Mesenchymal stem cell (in vitro differentiated cells and primary cell): ENCODE results near the gene PRKG2.

Experiments used
- DNase-seq: peaks from one replicate; pipeline ENCODE4 v3.0.0-alpha.2; 2013
- H2AFZ ChIP-seq: one replicate; pipeline ENCODE4 v1.6.1; 2013; ENCODE audit warnings: low read depth, mild to moderate bottlenecking, control low read depth, inconsistent platforms, low read length, moderate library complexity
- H2AK5ac ChIP-seq: 2 replicates; pipeline ENCODE4 v1.6.1; 2013; ENCODE audit warnings: low read length, moderate library complexity, mild to moderate bottlenecking, inconsistent platforms; ENCODE audit not compliant: severe bottlenecking
- H2BK120ac ChIP-seq: one replicate; pipeline ENCODE4 v1.6.1; 2013; ENCODE audit warnings: low read depth, mild to moderate bottlenecking, inconsistent platforms, low read length, moderate library complexity
- H2BK12ac ChIP-seq, 2 experiments: one replicate each; pipeline ENCODE4 v1.6.1; 2013; ENCODE audit warnings: inconsistent platforms in 2 of 2, low read length in 2 of 2, mild to moderate bottlenecking in 2 of 2, moderate library complexity in 2 of 2, control low read depth in 1 of 2
- H2BK15ac ChIP-seq: one replicate; pipeline ENCODE4 v1.6.1; 2013; ENCODE audit warnings: mild to moderate bottlenecking, low read depth, inconsistent platforms; ENCODE audit not compliant: poor library complexity, severe bottlenecking
- H2BK5ac ChIP-seq: 2 replicates; pipeline ENCODE4 v1.6.1; 2013; ENCODE audit warnings: low read depth, mild to moderate bottlenecking, low read length, control low read depth, inconsistent platforms; ENCODE audit not compliant: poor library complexity, severe bottlenecking
- H3K14ac ChIP-seq, 2 experiments: one replicate each; pipeline ENCODE4 v1.6.1; 2013; ENCODE audit warnings: inconsistent platforms in 2 of 2, low read length in 2 of 2, control low read depth in 1 of 2, mild to moderate bottlenecking in 1 of 2, moderate library complexity in 1 of 2
- H3K18ac ChIP-seq, 2 experiments: one replicate each; pipeline ENCODE4 v1.6.1; 2013; ENCODE audit warnings: inconsistent platforms in 2 of 2, low read length in 2 of 2, control low read depth in 1 of 2, low read depth in 1 of 2, mild to moderate bottlenecking in 1 of 2
- H3K23ac ChIP-seq, 2 experiments: one replicate each; pipeline ENCODE4 v1.6.1; 2013; ENCODE audit warnings: inconsistent platforms in 2 of 2, low read length in 2 of 2, mild to moderate bottlenecking in 2 of 2, moderate library complexity in 2 of 2, control low read depth in 1 of 2
- H3K27ac ChIP-seq: 2 replicates; pipeline ENCODE4 v1.5.1; 2013; ENCODE audit warnings: mild to moderate bottlenecking, moderate library complexity, low read length, control low read depth, inconsistent platforms; ENCODE audit not compliant: poor library complexity, severe bottlenecking
- H3K27me3 ChIP-seq, 2 experiments: 2 replicates each; pipeline versions ENCODE4 v1.6.1 to v1.7.0; 2013; ENCODE audit warnings: low read length in 2 of 2, mild to moderate bottlenecking in 2 of 2, moderate library complexity in 2 of 2, control low read depth in 1 of 2, inconsistent platforms in 1 of 2; ENCODE audit not compliant: control insufficient read depth in 1 of 2, insufficient read depth in 1 of 2
- H3K36me3 ChIP-seq, 2 experiments: 2 replicates each; pipeline versions ENCODE4 v1.6.1 to v1.7.0; 2013; ENCODE audit warnings: low read length in 2 of 2, control low read depth in 1 of 2, inconsistent platforms in 1 of 2, low read depth in 1 of 2, mild to moderate bottlenecking in 1 of 2; ENCODE audit not compliant: insufficient read depth in 2 of 2, control insufficient read depth in 1 of 2
- H3K4ac ChIP-seq, 2 experiments: one replicate each; pipeline ENCODE4 v1.6.1; 2013; ENCODE audit warnings: inconsistent platforms in 2 of 2, low read length in 2 of 2, mild to moderate bottlenecking in 2 of 2, moderate library complexity in 2 of 2, control low read depth in 1 of 2, low read depth in 1 of 2
- H3K4me1 ChIP-seq: 2 replicates; pipeline ENCODE4 v1.6.1; 2013; ENCODE audit warnings: low read depth, low read length, control low read depth; ENCODE audit not compliant: control insufficient read depth, insufficient read depth
- H3K4me2 ChIP-seq: 2 replicates; pipeline ENCODE4 v1.6.1; 2013; ENCODE audit warnings: low read length, mild to moderate bottlenecking, inconsistent platforms; ENCODE audit not compliant: poor library complexity, severe bottlenecking
- H3K4me3 ChIP-seq, 2 experiments: 2 replicates each; pipeline versions ENCODE4 v1.5.1 to v1.7.0; 2013; ENCODE audit warnings: low read length in 2 of 2, mild to moderate bottlenecking in 2 of 2, control low read depth in 1 of 2, low read depth in 1 of 2; ENCODE audit not compliant: insufficient read depth in 1 of 2
- H3K79me1 ChIP-seq: replicated peaks from 2 replicates; pipeline ENCODE4 v1.6.1; 2013; ENCODE audit warnings: mild to moderate bottlenecking, control low read depth, low read length, inconsistent platforms; ENCODE audit not compliant: poor library complexity, severe bottlenecking
- H3K9ac ChIP-seq: 2 replicates; pipeline ENCODE4 v1.7.0; 2013; ENCODE audit warnings: mild to moderate bottlenecking, low read length, moderate library complexity
- H3K9me3 ChIP-seq: 2 replicates; pipeline ENCODE4 v1.7.0; 2013; ENCODE audit warnings: mild to moderate bottlenecking, low read length; ENCODE audit not compliant: control insufficient read depth
- H4K8ac ChIP-seq: one replicate; pipeline ENCODE4 v1.6.1; 2013; ENCODE audit warnings: inconsistent platforms, mild to moderate bottlenecking, low read length, moderate library complexity
- H4K91ac ChIP-seq: one replicate; pipeline ENCODE4 v1.6.1; 2013; ENCODE audit warnings: mild to moderate bottlenecking, low read length, inconsistent platforms
- WGBS: methylation state at CpG from one replicate; pipeline ENCODE4 v1.1.7; 2013; ENCODE audit warnings: mixed read lengths; 5-methylcytosine and 5-hydroxymethylcytosine counted together

PRKG2 gene

GRCh38 chr4:81207828-81208227 is 7.2 kb downstream of the PRKG2 start:
- no peak overlapping the region for H3K23ac ChIP-seq
- 43% methylated on average over 1 of the region's 1 CpG for WGBS
- no peak for DNase-seq
- H2BK12ac ChIP-seq = no peak overlapping the region
- no peak overlapping the region for H4K91ac ChIP-seq
- H3K4me2 ChIP-seq = no peak overlapping the region
- no peak overlapping the region for H3K27ac ChIP-seq
- peaks cover 0 to 14% of the 10 kb centered on the region in 2 experiments for H3K36me3 ChIP-seq
- no peak overlapping the region for H3K4ac ChIP-seq
- no peak overlapping the region for H4K8ac ChIP-seq
- no peaks in the 10 kb centered on the region for H3K9me3 ChIP-seq
- no peaks in the 10 kb centered on the region for H3K4me1 ChIP-seq
- H3K27me3 ChIP-seq = peaks cover 0 to 4% of the 10 kb centered on the region in 2 experiments
- H3K18ac ChIP-seq = no peak overlapping the region
- H2AK5ac ChIP-seq = no peak overlapping the region
- no peak overlapping the region for H2AFZ ChIP-seq
- H2BK120ac ChIP-seq = no peak overlapping the region
- H3K4me3 ChIP-seq = no peak overlapping the region
- no peak overlapping the region for H2BK5ac ChIP-seq
- H3K79me1 ChIP-seq = no peaks in the 10 kb centered on the region
- peak overlapping the region; percentile 51 for H3K9ac ChIP-seq
- H2BK15ac ChIP-seq = no peak overlapping the region
- no peak overlapping the region for H3K14ac ChIP-seq

GRCh38 chr4:81205302-81205701 is 9.7 kb downstream of the PRKG2 start:
- Histone ChIP-seq H2BK5ac (no peak overlapping the region), H2AK5ac (no peak overlapping the region), H3K27me3 (peaks cover 0 to 4% of the 10 kb centered on the region in 2 experiments), H3K23ac (no peak overlapping the region), H3K27ac (no peak overlapping the region), H3K36me3 (peaks cover 0 to 14% of the 10 kb centered on the region in 2 experiments), H3K4me1 (no peaks in the 10 kb centered on the region), H4K91ac (no peak overlapping the region), H3K4ac (no peak overlapping the region), H3K9ac (no peak overlapping the region), H2BK120ac (no peak overlapping the region), H2BK12ac (no peak overlapping the region), H4K8ac (no peak overlapping the region), H2AFZ (no peak overlapping the region), H3K9me3 (no peaks in the 10 kb centered on the region), H3K4me2 (no peak overlapping the region), H3K18ac (no peak overlapping the region), H2BK15ac (no peak overlapping the region), H3K14ac (no peak overlapping the region), H3K79me1 (no peaks in the 10 kb centered on the region), H3K4me3 (no peak overlapping the region)
- WGBS = no CpG with 5 or more reads among the region's 2 CpGs
- no peak for DNase-seq

- Histone ChIP-seq H3K4me1 (no peaks in the 10 kb centered on the region), H3K9me3 (no peaks in the 10 kb centered on the region), H2BK12ac (no peak overlapping the region), H3K36me3 (peaks cover 0 to 14% of the 10 kb centered on the region in 2 experiments), H3K14ac (no peak overlapping the region), H3K27me3 (peaks cover 0 to 4% of the 10 kb centered on the region in 2 experiments), H3K18ac (no peak overlapping the region), H2BK5ac (peak overlapping the region; percentile 10), H4K91ac (no peak overlapping the region), H3K79me1 (no peaks in the 10 kb centered on the region), H2AK5ac (no peak overlapping the region), H3K27ac (no peak overlapping the region), H3K4me3 (no peak overlapping the region), H3K9ac (no peak overlapping the region), H3K4ac (no peak overlapping the region), H3K23ac (no peak overlapping the region), H2AFZ (no peak overlapping the region), H4K8ac (no peak overlapping the region), H3K4me2 (no peak overlapping the region), H2BK120ac (no peak overlapping the region), H2BK15ac (no peak overlapping the region)
- no peak for DNase-seq
- 75% methylated on average over 6 of the region's 9 CpGs for WGBS
Observed at GRCh38 chr4:81204571-81204970, 10.5 kb downstream of the PRKG2 start.

GRCh38 chr4:81199831-81200230 is 15.2 kb downstream of the PRKG2 start:
- no peak overlapping the region for H3K4ac ChIP-seq
- peaks cover 0 to 3% of the 10 kb centered on the region in 2 experiments for H3K27me3 ChIP-seq
- no peak overlapping the region for H3K4me2 ChIP-seq
- H2AFZ ChIP-seq = no peak overlapping the region
- H4K8ac ChIP-seq = no peak overlapping the region
- no peak overlapping the region for H2AK5ac ChIP-seq
- H2BK120ac ChIP-seq = no peak overlapping the region
- no peaks in the 10 kb centered on the region for H3K4me1 ChIP-seq
- H2BK5ac ChIP-seq = no peak overlapping the region
- H3K23ac ChIP-seq = no peak overlapping the region
- H2BK15ac ChIP-seq = no peak overlapping the region
- H3K9ac ChIP-seq = no peak overlapping the region
- no peak overlapping the region for H3K18ac ChIP-seq
- H3K27ac ChIP-seq = no peak overlapping the region
- H2BK12ac ChIP-seq = no peak overlapping the region
- H3K36me3 ChIP-seq = peaks cover 0 to 21% of the 10 kb centered on the region in 2 experiments
- H3K9me3 ChIP-seq = no peaks in the 10 kb centered on the region
- no peak overlapping the region for H3K14ac ChIP-seq
- H3K4me3 ChIP-seq = no peak overlapping the region
- H3K79me1 ChIP-seq = no peaks in the 10 kb centered on the region
- DNase-seq = no peak
- H4K91ac ChIP-seq = no peak overlapping the region
